ENCODE data around the gene LDB1. TPM values are rescaled to one million over a fixed set of nuclear protein-coding genes. Genes with fewer than 3 reads are reported as not detected.

The LDB1 gene
- total RNA-seq, 1 experiment from 2014 or later = 100 TPM

DNA sequence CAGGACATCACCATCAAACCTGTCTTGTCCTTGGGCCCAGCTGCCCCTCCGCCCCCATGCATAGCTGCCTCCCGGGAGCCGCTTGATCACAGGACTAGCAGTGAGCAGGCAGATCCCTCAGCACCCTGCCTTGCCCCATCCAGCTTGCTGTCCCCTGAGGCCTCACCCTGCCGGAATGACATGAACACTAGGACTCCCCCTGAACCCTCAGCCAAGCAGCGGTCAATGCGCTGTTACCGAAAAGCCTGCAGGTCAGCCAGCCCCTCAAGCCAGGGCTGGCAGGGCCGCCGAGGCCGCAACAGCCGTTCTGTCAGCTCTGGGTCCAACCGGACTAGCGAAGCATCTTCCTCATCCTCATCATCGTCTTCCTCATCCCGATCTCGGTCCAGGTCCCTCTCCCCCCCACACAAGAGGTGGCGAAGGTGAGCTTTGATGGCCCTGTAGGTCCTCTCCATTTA is 26.8 kb upstream of the LDB1 start (continued):
- no peak for TF ChIP-seq PREB (CRISPR knock-in tag; IDR thresholded peaks at IDR 0.05; ENCODE audit: borderline replicate concordance)

- no peak for ATAC-seq
- Mint-ChIP-seq H3K4me3 (no peak overlapping the region), H3K9me3 (no peaks in the 10 kb centered on the region), H3K4me1 (no peaks in the 10 kb centered on the region), H3K27me3 (ENCODE audit: low read depth) (no peaks in the 10 kb centered on the region), H3K27ac (no peak overlapping the region), H3K36me3 (peaks cover 78% of the 10 kb centered on the region)
- ChIA-PET CTCF (no interaction called here), POLR2A (no interaction called here)
- no peak for DNase-seq (ENCODE audit: low spot score)
- TF ChIP-seq SP1 (CRISPR knock-in tag; conservative IDR thresholded peaks at IDR 0.05) (no peak), E2F5 (CRISPR knock-in tag; IDR thresholded peaks at IDR 0.05) (no peak), ZNF232 (CRISPR knock-in tag; IDR thresholded peaks at IDR 0.05) (no peak), ESRRA (CRISPR knock-in tag; IDR thresholded peaks at IDR 0.05; ENCODE audit: borderline replicate concordance) (no peak), TEAD4 (CRISPR knock-in tag; IDR thresholded peaks at IDR 0.05) (no peak), FOXP1 (CRISPR knock-in tag; IDR thresholded peaks at IDR 0.05; ENCODE audit: borderline replicate concordance) (no peak), ZNF317 (CRISPR knock-in tag; IDR thresholded peaks at IDR 0.05; ENCODE audit: borderline replicate concordance, low read depth) (no peak), NR1H2 (CRISPR knock-in tag; IDR thresholded peaks at IDR 0.05) (no peak), MXD4 (CRISPR knock-in tag; IDR thresholded peaks at IDR 0.05; ENCODE audit: borderline replicate concordance) (no peak), FOXJ3 (CRISPR knock-in tag; IDR thresholded peaks at IDR 0.05; ENCODE audit: borderline replicate concordance) (no peak)
- TF ChIP-seq, protein P1, sequence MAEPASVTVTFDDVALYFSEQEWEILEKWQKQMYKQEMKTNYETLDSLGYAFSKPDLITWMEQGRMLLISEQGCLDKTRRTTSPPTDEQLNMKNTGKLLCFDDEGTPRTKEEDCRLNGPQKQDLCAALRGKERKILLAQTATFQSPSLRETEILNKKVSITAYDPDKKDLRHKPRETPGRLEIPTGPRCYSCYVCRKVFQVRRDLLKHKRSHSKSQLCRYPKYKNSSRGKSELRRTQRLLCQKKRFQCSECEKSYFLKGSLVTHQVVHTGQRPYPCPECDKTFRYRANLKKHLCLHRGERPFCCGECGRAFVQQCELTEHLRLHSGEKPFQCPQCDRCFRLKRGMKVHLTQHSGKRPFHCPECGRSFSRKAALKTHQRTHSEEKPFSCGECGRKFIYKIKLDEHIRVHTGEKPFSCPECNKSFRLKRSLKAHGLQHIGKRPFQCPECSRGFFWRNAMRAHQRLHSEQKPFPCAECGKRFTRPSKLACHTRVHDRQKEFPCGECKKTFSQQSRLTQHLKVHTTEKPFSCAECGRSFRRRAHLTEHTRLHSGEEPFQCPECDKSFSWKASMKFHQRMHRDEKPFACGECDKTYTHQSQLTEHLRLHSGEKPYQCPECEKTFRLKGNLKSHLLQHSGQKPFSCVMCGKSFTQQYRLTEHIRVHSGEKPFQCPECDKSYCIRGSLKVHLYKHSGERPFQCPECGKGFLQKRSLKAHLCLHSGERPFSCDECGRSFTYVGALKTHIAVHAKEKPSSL (CRISPR knock-in tag; conservative IDR thresholded peaks at IDR 0.05) = no peak
- TF ChIP-seq, protein P2, sequence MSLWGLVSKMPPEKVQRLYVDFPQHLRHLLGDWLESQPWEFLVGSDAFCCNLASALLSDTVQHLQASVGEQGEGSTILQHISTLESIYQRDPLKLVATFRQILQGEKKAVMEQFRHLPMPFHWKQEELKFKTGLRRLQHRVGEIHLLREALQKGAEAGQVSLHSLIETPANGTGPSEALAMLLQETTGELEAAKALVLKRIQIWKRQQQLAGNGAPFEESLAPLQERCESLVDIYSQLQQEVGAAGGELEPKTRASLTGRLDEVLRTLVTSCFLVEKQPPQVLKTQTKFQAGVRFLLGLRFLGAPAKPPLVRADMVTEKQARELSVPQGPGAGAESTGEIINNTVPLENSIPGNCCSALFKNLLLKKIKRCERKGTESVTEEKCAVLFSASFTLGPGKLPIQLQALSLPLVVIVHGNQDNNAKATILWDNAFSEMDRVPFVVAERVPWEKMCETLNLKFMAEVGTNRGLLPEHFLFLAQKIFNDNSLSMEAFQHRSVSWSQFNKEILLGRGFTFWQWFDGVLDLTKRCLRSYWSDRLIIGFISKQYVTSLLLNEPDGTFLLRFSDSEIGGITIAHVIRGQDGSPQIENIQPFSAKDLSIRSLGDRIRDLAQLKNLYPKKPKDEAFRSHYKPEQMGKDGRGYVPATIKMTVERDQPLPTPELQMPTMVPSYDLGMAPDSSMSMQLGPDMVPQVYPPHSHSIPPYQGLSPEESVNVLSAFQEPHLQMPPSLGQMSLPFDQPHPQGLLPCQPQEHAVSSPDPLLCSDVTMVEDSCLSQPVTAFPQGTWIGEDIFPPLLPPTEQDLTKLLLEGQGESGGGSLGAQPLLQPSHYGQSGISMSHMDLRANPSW (CRISPR knock-in tag; conservative IDR thresholded peaks at IDR 0.05; ENCODE audit: low read depth) = no peak
- TF ChIP-seq, protein P3, sequence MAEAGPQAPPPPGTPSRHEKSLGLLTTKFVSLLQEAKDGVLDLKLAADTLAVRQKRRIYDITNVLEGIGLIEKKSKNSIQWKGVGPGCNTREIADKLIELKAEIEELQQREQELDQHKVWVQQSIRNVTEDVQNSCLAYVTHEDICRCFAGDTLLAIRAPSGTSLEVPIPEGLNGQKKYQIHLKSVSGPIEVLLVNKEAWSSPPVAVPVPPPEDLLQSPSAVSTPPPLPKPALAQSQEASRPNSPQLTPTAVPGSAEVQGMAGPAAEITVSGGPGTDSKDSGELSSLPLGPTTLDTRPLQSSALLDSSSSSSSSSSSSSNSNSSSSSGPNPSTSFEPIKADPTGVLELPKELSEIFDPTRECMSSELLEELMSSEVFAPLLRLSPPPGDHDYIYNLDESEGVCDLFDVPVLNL (CRISPR knock-in tag; IDR thresholded peaks at IDR 0.05; ENCODE audit: borderline replicate concordance, low read depth) = no peak
- TF ChIP-seq, protein P4, sequence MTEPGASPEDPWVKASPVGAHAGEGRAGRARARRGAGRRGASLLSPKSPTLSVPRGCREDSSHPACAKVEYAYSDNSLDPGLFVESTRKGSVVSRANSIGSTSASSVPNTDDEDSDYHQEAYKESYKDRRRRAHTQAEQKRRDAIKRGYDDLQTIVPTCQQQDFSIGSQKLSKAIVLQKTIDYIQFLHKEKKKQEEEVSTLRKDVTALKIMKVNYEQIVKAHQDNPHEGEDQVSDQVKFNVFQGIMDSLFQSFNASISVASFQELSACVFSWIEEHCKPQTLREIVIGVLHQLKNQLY (CRISPR knock-in tag; IDR thresholded peaks at IDR 0.05) = no peak
Measured at GRCh38 chr10:102141583-102142107, 21.5 kb upstream of the LDB1 start.

Measured in WTC11 (cell line).